GM19043 (cell line): ENCODE results near the gene AUTS2.

Experiments
- ATAC-seq: cut with Tn5 transposase; IDR thresholded peaks from one replicate; pipeline ENCODE4 v1.9.1; 2021; ENCODE audit warnings: low read depth; ENCODE audit not compliant: unreplicated experiment

Gene AUTS2

DNA sequence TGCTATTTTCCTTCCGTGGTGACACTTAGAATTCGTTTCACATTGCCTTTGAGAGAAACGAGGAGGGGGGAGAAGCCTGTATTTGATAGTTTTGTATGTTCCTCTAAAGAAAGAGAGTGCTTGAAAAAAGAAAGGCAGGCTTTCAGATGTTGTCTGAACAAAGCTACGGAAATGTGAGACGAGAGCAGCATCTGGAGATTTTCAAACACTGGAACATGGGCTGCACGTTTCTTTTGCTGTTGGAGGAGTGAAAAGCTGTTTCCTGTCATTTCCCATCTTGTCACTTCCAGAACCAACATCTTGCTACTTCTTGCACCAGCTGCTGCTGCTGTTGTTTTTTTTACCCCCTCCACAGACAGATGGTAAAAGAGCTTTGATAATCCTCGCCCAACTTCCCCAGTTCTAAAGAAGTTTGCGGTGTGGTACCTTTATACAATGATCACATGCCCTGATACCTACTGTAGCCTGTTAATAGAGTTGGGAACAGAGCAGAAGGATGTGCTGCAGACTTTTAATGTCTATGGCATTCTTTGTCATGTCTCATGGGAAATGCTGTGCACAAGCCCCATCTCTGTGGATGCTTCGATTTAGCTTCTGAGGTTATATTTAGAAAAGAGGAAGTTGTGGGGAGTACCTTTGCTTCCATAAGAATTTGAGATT is 408.1 kb downstream of the AUTS2 start:
- ATAC-seq = no peak

DNA sequence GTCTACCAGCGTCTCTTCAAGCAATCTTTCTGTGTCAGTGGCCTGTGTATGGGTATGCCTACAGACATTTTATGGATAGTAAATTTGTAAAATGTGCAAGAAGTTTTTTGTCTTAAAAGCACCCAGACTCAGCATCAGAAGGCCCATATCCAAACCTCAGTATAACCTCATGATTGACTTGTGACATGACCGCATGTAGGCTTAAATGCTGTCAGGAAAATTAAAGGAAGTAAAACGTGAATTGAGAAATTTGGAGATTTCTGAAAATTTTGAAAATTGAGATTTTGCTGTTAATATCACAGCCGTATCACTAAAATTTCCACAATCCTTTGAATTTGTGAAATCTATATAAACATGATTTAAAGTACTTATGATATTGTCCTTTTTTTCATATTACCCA is 410.2 kb downstream of the AUTS2 start:
- no peak for ATAC-seq

DNA sequence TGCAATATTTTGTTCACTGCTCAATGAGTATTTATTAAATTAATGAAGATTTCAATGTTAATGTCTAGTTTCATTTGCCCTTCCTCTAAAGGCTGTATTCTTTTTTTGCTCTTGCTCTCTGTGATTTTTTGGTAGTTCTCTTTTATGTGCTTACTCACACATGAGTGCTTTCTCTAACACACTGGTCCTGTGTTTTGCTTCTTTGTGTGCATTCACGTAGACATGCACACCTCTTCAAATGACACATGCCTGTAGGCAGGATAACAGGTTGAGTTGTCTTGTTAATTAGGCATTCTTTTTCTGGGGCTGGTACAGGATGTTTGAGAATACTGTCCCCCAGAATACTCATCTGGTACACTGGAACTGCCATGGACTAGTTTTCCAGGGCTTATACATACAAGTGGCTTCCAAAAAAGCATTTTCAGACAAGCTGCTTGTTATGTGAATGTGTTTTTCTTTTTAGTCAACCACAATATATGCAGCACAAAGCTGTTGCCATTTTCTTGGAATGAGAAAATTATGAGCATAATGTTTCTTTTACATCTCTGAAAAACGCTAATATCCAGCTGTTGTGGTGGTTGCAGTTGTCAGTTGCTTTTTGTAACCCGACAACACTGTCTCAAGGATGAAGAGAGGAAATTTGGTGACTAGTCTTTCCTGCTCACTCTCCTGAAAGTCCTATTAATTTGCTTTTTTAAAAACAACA is 416.4 kb downstream of the AUTS2 start:
- ATAC-seq = no peak

DNA sequence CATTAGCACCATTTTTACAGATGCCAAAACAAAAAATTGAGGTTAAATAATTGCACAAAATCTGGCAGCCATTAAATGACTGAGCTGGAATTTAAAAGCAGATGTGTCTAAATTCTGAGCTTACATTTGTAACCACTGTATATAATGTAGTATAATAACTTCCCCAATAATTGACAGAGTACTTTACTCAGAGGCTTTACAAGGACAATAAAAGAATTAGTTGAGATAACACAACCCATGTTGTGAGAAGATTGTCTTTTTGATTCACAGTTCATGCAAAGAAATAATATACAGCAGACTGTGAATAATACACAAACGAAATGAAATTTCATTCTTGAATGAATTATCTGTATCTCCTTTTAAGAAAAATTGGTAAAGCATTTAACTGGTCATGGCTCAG is 417.1 kb downstream of the AUTS2 start:
- no peak for ATAC-seq

DNA sequence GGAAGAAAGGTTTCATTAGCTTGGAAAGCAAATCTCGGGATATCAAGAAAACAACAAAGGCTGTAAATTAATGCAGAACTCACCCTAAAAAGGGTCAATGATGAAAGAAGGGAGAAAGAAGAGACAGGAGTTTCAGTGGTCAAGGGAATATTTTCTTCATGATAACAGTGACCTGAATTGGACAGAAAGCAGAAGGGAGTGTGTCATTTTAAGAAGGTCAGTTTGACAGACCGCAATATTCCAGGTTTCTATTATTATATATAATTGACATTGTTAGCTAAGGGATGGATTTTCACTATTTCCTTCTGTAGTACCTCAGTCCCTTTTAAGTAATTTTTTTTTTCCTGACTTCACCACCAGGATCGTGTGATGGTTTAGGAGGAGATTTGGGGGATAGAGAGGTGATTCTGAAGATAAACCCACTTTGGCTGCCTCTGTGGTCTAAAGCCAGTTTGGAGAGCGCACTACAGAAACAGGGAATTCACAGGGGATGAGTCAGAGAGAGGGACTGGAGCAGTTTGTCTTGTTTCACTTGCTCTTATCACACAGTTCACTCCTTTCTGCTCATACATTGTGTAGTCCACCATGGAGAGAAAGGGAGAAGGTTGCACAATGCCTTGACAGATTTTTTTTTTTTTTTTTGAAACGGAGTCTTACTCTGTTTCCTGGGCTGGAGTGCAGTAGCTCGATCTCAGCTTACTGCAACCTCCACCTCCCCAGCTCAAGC is 417.9 kb downstream of the AUTS2 start:
- ATAC-seq = no peak

DNA sequence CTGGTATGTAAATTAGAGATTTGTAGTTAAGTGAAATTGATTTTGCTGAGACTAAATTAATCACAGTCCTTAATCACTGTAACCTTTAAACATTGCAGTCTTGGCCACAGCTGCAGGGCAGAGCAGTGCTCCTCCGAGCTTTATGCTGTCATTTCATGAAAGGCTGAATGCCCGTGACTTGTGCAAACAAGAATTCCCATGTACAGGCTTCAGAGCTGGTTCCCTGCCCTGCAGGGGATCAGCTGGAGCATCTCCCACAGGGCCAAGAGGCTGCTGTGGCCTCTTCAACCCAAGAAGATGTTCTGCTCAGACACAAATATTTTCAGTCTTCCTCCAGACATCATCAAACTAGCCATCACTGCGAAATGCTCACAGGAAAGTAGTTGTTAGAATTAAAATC is 419.1 kb downstream of the AUTS2 start:
- no peak for ATAC-seq

DNA sequence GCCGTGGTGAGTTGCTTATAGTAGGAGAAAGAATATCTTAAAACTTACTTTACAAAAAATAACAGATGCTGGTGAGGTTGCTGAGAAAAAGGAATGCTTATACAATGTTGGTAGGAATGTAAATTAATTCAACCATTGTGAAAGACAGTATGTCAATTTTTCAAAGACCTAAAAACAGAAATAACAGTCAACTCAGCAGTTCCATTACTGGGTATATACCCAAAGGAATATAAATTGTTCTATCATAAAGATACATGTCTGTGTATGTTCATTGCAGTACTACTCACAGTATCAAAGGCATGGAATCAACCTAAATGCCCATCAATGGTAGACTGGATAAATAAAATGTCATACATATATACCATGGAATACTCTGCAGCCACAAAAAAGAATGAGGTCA is 420.4 kb downstream of the AUTS2 start:
- ATAC-seq = no peak

DNA sequence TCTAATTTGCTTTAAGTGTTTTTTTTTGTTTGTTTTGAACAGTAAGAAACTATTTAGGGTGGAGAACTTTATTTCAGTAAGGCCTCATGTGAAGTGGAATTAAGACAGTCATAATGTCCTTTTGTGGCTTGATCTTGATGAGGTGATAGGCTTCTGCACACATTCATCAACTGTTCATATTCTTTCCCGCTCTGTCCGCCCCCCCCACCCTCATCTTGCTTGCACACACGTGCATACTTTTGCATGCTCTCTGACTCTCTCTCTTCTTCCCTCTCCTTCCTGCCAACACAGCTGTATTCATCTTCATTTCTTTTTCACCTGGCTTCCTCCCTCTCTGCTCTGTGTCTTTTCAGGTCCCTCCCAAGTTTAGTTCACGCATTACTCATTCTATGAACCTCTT is 429.6 kb downstream of the AUTS2 start:
- ATAC-seq = no peak

DNA sequence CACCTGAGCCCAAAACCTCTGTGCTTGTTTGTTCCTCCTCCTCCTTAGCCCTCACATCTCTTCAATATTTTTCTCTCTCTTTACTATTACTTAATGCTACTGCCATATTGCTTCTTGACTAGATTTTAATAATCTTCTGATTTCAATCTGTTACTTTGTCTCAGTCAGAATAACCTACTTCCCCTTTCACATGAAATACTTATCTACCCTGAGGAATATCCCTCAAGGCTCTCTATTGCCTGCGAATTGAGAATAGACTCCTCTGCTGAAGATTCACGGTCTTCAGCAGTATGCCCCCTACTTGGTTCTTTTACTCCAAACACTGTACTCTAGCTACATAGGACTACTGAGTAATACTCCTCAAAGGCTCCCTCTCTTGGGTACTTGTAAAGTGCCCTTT is 430.3 kb downstream of the AUTS2 start:
- no peak for ATAC-seq

DNA sequence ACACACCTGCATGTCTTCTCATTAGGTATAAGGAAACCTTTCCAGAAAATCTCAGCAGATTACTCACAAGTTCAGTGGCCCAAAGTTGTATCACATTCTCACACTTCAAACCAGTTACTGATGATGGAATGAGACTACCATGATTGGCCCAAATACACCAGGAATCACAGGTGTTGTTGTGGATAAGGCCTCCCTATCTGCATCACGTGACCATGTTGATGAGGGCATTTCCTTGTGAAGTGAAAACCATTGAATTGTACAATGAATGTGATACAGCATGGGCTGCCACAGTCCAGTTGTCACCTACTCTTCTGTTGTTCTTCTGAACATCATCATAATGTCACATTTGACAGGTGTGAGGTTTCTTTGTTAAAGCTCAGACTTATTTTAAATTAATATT is 431.7 kb downstream of the AUTS2 start:
- ATAC-seq = no peak

DNA sequence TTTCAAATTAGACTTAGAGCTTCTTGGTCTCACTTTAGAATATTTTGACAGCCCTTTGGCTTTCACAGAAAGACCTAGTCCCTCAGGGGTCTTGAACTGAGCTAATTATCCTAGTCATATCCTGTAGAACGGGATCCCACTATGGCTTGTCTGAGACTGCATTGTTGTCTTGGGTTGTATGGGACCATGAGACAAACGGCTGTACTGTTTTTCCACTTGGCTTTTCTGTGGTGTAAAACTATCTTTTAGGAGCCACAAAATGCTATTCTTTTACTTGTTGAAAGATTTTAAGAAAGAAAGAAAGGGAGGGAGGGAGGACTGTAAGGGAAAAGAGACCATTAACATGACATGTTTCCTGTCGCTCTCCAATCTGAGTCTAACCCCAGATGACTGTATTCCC is 432.5 kb downstream of the AUTS2 start:
- ATAC-seq = no peak

DNA sequence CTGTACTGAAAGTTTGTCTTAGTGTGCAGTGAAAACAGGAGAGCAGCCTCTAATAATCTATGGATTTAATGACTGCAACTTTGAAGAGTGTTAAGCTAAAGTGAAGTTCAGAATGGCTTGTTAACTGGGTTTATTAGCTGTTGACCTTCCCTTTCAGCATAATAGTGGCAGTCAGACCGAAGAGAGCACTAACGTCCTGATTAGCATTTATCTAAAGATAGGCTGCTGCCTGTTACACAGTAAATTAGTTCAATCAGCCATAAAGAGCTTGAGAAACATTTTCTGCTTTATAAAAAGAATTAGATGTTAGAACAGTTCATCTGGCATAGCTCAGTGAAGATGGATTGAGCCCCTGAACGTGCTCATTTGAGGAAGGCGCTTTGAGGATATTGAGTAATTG is 433.0 kb downstream of the AUTS2 start:
- ATAC-seq = no peak

DNA sequence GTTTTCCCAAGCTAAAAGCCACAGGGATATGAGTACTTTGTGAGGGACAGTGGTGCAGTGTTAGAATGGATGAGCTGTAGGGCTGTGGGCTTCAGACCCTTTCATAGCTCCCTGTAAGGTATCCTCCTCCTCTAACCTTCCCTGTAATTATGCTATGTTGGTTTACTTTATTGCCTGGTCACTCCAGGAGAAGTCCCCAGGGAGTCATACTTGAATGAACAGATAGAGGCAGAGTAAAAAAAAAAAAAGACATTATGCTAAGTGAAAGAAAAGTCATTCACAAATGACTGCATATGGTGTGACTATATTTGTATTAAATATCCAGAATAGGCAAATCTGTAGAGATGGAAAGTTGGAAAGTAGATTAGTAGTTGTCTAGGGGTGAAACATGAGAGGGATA is 434.4 kb downstream of the AUTS2 start:
- no peak for ATAC-seq

DNA sequence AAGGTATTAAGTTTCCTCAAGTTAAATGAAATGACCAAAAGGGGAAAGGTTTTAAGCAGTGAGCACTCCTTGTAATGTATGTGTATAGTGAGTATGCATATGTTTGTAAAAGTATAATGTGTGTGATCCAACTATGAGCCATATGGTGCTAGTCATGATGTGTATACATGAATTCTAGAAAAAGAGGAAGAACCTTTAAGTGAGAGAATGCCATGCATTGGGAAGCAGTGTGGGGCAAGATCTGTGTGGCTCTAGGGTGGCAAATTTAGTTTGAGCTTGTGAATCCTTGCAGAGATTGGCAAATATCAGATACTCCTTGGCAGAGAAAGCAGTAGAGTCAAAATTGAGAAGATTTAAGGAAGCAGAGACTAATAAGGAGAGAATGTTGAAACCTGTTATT is 435.0 kb downstream of the AUTS2 start:
- no peak for ATAC-seq

DNA sequence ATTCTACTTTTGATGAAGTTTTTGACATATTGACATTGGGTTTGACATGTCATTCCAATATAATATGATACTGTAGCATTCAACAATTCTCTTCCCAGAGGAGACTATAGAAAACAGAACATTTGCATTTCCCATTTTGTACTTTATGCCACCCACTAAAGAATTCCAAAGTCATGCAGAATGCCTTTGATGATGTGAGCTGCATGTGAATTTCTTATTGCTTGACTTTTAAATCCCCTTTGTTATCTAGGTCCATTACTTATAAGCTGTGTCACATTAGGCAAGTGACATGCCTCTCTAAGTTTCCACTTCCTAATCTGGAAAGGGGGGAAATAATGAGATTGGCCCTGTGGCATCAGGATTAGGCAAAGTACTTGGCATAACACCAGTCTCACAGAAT is 436.7 kb downstream of the AUTS2 start:
- no peak for ATAC-seq

DNA sequence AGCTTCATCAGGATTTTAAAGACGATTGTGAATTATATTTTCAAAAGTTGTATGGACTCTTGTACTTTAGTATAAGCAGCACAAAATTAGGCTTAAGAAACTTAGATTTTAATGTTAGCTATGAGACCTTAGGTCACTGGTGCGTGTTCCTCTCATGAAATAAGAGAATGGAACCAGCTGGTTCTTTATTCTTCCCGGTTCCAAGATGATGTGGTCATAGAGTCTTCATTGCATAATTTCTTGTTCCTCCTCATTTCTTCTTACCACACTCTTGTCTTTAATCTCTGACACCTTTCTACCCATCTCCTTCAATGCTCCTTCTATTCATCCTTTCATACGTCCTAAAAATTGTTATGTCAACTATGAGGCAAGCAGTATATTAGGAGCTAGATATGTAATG is 437.2 kb downstream of the AUTS2 start:
- ATAC-seq = no peak

DNA sequence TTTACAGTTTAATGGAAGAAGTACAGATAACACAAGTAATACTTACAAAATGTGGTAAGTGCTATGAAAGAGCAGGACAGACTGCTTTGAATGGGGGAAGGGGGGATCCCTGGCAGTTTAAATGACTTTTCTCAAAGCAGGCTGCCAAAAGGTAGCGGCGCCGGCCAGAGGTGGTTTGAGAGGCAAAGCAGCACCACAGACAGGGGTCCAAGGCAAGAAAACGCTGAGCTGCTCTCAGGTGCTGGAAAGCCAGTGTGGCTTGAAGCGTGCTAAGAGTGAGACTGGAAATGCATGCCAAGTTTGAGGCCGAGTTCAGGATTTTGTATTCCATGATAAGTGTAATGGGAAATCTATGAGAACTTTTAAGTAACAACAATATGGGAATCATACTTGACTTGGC is 437.7 kb downstream of the AUTS2 start:
- ATAC-seq = no peak

DNA sequence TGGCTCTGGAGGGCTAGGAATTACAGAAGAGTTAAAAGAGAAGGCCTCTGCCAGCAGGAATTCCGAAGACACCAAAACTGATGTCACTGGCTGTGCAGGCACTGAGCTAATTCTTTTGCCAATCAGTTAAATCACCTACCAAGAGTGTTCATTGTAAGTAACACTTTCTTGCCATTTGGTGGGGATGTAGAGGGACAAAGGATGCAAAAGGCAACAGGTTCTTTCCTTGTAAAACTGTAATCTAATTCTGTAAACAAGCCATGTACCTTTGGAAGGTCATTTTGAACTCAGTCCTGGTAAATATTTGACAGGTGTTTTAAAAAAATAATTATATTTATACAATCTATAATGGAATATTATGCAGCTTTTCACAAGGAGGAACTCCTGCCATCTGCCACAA is 438.4 kb downstream of the AUTS2 start:
- ATAC-seq = no peak

DNA sequence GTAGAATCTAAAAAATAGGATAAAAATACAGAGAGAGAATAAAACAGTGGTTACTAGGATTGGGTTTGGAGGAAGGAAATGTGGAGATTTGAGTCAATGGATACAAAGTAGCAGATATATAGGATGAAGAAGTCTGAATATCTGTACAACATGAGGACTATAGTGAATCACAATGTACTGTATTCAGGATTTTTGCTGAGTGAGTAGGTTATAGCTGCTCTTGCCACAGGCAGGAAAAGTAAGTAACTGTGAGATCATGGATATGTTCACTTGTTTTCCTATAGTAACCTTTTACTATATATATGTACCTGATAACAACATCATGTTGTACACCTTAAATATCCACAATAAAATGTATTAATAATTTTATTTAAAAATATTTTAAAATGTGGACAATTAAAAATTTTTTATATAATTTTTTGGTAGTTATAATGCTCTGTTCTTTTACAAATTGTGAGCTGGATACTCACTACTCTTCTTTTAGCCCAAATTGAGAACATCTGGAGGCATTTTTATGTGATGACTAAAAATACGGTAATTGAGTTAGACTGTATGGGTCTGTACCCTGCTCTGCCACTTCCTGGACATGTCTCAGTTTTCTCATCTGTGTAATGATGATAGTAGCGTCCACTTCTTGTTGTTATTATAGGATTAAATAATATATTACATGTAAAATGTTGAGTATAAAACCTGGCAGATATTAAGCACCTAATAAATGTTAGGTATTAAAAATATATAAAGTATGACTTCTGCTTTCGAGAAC is 439.1 kb downstream of the AUTS2 start:
- ATAC-seq = no peak

DNA sequence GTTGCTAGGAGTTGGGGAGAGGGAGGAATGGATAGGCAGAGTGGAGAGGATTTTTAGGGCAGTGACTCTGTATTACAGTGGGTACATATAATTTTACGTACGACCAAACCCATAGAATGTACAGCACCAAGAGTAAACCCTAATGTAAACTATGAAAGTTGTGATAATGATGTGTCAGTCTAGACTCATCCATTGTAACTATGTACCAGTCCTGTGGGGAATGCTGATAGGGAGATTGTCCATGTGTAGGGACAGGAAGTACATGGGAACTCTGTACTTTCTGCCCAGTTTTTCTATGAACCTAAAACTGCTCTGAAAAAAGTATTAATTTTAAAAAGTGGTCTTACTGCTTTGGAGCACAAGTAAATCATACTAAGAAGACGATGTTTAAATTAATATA is 441.8 kb downstream of the AUTS2 start:
- ATAC-seq = no peak
